GM12872 (cell line): ENCODE results near the gene PTPRD.

Source experiments
- TF ChIP-seq, protein P1 (sequence below): IDR thresholded peaks from 3 replicates; pipeline ENCODE4 v1.5.1; 2011; ENCODE audit warnings: low read depth, mild to moderate bottlenecking, low read length, moderate library complexity; ENCODE audit not compliant: insufficient read depth

The PTPRD gene

DNA sequence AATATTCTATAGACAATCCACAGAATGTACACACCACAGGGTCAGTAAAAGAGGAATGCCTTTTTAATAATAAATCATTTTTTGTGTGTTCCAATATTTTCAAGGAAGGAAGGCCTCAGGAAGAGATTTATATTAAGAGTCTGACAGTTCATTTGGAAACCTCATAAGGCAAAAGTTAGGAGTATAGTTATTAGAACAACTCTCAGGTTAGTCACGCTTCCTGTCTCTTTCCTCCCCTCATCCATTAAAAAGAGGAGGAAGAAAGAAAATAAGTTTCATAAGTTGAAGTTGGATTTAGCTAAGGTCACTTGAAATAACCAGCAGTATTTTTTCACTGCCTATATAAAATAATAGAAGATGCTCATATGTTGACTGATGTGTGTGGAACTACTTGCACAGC is 863.2 kb downstream of the PTPRD start:
- TF ChIP-seq, protein P1, sequence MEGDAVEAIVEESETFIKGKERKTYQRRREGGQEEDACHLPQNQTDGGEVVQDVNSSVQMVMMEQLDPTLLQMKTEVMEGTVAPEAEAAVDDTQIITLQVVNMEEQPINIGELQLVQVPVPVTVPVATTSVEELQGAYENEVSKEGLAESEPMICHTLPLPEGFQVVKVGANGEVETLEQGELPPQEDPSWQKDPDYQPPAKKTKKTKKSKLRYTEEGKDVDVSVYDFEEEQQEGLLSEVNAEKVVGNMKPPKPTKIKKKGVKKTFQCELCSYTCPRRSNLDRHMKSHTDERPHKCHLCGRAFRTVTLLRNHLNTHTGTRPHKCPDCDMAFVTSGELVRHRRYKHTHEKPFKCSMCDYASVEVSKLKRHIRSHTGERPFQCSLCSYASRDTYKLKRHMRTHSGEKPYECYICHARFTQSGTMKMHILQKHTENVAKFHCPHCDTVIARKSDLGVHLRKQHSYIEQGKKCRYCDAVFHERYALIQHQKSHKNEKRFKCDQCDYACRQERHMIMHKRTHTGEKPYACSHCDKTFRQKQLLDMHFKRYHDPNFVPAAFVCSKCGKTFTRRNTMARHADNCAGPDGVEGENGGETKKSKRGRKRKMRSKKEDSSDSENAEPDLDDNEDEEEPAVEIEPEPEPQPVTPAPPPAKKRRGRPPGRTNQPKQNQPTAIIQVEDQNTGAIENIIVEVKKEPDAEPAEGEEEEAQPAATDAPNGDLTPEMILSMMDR: no peak

- TF ChIP-seq, protein P1: no peak
Measured at GRCh38 chr9:9747787-9748186, 865.0 kb downstream of the PTPRD start.

DNA sequence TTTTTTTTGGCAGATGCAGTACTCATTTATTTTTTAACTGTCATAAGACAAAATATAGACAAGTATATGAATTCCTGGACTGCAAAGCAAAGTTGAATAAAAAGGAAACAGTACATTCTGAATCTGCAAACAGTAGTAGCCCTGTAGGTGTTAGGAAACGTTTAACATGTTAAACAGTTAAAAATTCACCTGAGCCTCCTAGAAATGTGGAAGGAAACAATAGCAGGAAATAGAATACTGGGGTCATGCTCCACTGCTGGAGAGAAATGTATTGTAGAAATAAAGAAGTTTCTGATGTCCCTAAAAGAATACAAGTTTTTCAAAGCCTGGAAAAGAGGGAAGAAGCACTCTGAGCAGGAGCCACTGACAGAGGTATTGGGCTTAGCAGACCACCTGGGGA is 866.0 kb downstream of the PTPRD start:
- TF ChIP-seq, protein P1: no peak

DNA sequence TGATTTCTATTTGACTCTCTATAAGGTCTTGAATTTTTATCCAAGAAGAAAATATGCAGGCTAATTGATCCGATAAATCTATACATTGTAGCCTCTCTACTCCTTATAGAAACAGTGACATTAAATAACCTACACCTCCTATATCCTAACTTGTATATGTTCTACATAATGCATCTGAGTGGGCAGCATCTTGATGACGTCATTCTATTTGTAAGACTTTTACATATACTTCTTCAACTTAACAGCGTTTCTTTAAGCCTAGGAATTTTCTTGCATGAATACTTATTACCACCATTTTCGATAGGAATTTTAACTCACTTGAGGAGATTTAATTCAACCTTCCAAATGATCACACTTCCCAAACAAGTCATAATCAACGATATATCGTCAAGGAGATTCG is 869.0 kb downstream of the PTPRD start:
- TF ChIP-seq, protein P1: no peak

- TF ChIP-seq, protein P1: no peak
Measured at GRCh38 chr9:9730174-9730573, 882.6 kb downstream of the PTPRD start.

DNA sequence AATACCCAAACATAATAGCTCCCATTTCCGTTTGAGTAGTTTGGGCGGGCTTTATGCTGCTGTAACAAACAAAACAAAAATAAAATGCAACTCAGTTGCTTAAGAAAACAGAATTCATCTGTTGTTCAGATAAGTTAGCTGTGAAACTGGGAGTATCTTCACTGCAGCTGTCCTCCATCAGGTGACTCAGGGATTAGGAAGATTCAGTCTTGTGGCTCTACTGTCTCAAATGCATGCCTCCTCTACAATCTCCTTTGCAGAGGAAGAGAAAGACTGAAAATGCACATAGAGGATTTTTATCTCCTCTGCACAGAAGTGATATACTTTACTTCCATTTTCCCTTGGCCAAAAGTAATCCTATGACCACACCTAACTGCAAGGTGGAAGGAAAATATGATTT is 883.7 kb downstream of the PTPRD start:
- TF ChIP-seq, protein P1: no peak

- TF ChIP-seq, protein P1: no peak
Measured at GRCh38 chr9:9719373-9720112, 893.3 kb downstream of the PTPRD start.
